Erythroblast (primary cell): ENCODE data around the gene ITGAD.

Experiments used
- GATA1 ChIP-seq: IDR thresholded peaks from 2 replicates; pipeline ENCODE4 v1.6.1; 2011; ENCODE audit warnings: low read depth, mild to moderate bottlenecking, control low read depth, low read length, moderate library complexity
- POLR2A ChIP-seq: IDR thresholded peaks from 2 replicates; pipeline ENCODE4 v1.6.1; 2011; ENCODE audit warnings: mild to moderate bottlenecking, low read length

DNA sequence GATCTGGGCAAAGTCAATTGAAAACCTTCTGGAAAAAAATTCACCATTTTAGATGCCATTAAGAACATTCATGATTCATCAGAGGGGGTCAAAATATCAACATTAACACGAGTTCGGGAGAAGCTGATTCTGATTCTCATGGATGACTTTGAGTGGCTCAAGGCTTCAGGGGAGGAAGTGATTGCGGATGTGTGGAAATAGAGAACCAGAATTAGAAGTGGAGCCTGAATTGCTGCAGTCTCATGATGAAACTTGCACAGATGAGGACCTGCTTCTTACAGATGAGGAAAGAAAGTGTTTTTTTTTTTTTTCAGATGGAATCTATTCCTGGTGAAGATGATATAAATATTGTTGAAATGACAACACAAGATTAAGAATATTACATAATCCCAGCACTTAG, 25.3 kb upstream of the ITGAD start:
- TF ChIP-seq POLR2A (no peak), GATA1 (no peak)
